CD4-positive, alpha-beta T cell treated with Interleukin-15 for 1 hour (primary cell): ENCODE measurements around the gene CHRNB1.

Experiments
- DNase-seq: peaks from one replicate; pipeline ENCODE4 v3.0.0-alpha.2; 2020

The CHRNB1 gene, protein sequence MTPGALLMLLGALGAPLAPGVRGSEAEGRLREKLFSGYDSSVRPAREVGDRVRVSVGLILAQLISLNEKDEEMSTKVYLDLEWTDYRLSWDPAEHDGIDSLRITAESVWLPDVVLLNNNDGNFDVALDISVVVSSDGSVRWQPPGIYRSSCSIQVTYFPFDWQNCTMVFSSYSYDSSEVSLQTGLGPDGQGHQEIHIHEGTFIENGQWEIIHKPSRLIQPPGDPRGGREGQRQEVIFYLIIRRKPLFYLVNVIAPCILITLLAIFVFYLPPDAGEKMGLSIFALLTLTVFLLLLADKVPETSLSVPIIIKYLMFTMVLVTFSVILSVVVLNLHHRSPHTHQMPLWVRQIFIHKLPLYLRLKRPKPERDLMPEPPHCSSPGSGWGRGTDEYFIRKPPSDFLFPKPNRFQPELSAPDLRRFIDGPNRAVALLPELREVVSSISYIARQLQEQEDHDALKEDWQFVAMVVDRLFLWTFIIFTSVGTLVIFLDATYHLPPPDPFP

DNA sequence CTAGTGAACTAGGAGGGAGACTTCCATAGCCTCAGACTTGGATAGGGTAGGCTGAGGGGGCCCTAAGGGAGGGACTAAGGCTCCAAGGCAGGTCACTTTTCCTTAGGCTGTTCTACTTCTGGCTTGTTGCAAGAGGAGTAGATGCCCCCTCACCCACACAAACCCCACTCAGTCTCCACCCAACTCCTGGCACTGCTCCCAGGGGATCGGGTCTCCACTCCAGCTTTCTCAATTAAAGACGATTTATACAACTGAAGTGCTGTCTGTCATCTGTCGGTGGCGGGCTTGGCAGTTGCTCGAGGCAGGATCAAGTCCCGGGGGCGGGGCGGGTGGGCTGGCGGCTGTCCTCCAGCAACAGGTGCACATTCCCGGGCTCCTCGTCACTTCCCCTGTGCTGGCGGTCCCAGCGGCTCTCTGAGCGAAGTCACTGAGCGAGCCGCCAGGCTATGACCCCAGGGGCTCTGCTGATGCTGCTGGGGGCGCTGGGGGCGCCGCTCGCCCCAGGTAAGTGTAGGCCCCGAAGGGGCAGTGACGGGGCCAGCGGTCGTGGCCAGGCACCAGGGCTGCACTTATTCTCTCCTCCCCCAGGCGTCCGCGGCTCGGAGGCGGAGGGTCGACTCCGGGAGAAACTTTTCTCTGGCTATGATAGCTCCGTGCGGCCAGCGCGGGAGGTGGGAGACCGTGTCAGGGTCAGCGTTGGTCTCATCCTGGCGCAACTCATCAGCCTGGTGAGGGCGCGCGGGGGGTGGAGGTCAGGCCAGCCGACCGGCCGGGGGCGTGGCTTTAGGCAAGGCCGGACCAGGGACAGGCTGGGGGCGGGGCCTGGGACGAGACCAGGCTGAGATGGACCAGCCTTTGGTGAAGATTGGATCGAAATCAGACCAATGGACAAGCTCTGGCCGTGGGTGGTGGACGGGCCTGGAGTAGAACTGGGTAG, at the start of gene CHRNB1:
CHRNB1 (plus strand) TSS at position 380 of the 937 bp plus-strand sequence; CDS start at position 447, 67 bp downstream.
- peak; percentile 61 for DNase-seq

DNA sequence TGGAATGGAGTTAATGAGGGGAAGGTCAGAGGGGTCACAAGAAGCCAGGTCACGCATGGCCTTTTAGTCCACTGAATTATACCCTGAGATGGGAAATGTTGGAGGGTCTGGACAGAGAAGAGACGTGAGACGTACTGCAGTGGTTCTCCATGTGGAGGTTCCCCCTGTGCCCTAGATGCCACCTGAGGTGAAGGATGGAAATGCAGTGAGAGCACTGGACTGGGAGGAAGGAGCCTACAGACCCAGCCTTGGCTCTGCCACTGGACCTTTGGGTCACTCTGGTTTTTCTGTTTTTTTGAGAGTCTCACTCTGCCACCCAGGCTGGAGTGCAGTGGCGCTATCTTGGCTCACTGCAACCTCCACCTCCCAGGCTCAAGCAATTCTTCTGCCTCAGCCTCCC, 48.7 kb upstream of the CHRNB1 start:
- DNase-seq: no peak

DNA sequence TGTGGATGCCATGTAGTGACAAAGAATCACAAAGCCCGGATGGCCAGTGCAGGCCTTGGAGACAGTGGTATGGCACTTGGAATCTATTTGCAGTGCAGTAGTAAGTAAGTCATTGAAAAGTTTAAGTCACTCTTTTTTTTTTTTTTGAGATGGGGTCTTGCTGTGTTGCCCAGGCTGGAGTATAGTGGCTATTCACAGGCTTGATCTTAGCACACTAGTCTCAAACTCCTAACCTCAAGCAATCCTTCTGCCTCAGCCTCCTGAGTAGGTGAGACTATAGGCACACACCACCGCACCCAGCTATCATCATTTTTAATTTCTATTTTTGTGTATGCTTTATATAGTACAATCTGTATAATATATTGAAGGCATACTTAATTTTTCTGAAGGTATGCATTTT, 46.2 kb upstream of the CHRNB1 start:
- DNase-seq: no peak

DNA sequence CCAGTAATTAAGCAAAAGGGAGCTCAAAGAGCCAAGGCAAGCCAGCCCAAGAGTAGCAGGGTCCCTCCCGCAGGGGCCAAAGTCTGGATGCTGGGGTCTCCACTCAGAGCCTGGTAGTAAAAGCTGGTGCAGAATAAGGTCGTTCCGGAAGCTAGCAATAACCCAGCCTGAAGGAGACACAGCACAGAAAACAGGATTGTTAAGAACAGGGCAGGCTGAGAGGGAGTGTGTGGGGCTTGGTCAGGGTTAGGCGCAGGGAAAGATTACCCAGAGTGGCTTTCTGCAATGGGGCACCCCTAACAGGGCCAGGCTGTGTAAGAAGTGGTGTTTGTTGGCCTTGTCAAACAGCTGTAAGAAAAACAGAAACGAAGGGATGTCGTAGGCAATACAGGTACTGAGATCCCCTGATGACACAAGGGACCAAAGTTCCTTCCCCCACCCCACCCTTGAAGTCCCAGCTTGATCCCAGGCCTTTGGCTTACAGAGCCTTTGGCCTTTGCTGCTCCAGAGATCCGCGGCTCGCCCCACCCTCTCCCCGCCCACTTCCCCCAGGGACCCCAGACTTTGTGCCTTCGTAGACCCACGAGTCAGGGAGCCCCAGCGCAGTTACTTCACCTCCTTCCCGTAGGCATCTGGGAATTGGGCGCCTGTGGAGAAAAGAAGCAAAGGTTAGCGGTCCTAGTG, 41.7 kb upstream of the CHRNB1 start:
- DNase-seq: no peak

DNA sequence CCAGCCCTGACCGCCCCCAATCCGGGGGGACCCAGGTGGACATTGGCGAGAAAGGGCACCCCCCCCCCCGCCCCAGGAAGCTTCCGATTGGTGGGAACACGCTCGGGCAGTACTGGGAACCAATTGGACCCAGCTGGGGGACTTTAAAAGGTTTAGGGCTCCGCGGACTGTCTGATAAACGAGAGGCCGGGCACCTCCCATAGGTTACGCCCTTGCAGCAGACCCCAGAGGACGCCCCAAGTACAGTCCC, 41.2 kb upstream of the CHRNB1 start:
- DNase-seq: no peak

DNA sequence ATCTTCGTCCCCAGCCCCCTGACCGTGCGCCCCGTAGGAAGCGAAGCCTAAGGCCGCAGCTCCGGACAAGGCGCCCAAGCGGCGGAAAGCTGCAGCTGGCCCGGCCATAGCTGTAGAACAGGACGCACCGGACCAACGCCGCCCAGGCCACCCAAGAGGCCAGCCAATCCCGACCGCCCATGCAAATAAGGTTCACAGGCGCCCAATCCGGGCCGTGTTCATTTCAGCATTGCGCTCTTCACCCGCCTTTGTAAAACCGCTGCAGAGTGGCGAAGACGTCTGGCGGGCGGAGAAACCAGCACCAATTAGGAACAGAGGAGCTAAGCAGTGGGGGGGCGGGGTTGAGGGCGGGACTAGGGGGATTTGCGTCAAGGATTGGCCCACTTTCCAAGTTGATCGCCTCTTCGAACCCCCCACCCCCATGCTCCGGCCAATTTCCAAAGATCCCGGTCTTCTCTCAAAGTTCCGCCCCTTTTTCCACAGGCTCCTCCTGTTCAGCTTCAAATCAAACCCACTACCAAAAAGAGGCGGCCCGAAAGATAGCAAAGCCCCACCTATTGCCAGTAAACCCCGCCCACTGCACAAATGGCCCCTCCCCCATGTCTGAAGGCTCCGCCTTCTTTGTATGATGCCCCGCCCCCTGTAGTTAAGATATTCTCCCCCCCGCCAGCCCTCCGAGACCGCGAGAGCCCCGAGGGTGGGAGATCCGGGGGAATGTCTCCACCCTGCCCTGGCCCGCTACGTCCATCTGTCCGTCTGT, 40.7 kb upstream of the CHRNB1 start, which contains the start of gene TMEM256:
TMEM256 (minus strand) TSS at position 121 of the 760 bp plus-strand sequence; CDS start at position 108, 13 bp downstream.
- DNase-seq: peak; percentile 97

DNA sequence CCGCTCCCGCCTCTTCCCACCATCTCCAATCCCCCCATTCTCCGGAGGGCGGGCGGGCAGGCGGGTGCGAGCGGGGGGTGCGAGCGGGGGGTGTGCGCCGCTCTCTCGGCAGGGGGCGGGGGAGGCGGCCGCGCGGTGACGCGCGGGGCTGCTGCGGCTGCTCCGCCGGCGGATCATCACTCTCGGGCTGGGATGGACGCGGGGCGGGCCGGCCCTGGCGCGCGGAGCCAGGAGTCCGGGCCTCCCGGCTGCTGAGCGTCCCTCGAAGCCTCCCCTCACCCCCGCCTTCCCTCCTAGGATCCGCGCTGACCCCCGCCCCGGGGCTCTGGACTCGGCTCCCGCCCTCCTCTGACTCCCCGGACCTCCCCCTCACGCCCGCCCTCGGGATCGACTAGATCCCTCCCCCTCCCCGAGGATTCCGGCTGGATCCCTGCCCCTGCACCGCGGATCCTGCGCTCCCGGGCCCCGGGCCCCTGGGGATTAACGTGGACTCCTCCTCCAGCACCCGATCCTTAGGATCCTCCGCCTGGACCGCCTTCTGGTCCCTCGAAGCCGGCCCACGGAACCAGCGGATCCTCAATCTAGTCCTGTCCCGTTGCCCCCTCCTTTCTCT, 40.0 kb upstream of the CHRNB1 start:
- peak; percentile 75 for DNase-seq

DNA sequence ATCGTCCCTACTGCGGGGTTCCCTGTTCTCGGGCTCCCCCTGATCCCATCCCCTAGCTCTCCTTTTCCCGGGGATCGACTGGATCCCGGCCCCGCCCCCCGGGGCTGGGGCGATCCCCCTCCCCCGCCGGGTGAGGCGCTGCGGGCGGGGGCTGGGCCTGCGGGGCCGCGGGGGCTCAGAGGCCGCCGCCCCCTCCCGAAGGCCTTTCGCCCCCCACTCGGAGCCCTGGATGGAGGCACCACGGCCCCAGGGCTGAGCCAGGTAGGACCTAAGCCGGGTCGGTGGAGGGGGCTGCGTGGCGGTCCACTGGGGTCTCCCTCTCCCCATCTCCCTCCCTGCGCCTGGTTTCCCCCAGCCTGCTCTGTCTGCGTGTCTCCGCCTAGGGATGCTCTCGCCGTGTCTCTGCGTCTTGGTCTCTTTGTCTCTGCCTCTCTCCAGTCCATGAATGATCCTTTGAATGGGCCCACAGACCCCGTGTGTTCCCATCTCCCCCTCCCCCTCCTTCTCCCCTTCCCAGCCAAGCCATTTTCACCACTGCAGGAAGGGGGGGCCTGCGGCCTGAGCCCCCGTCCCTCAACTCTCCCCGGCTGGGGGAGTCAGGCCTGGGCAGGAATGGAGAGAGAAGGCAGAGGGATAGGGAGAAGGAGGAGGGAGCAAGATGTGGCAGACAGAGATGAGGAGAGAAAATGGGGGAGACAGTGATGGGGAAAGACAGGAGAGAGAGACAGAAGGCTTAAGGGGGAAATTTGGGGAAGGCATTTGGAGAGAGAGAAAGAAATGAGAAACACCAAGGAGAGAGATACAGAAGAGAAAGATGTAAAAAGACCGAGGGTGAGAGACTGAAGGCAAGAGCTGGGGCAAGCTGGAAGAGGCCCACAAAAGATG, 39.3 kb upstream of the CHRNB1 start:
- no peak for DNase-seq

DNA sequence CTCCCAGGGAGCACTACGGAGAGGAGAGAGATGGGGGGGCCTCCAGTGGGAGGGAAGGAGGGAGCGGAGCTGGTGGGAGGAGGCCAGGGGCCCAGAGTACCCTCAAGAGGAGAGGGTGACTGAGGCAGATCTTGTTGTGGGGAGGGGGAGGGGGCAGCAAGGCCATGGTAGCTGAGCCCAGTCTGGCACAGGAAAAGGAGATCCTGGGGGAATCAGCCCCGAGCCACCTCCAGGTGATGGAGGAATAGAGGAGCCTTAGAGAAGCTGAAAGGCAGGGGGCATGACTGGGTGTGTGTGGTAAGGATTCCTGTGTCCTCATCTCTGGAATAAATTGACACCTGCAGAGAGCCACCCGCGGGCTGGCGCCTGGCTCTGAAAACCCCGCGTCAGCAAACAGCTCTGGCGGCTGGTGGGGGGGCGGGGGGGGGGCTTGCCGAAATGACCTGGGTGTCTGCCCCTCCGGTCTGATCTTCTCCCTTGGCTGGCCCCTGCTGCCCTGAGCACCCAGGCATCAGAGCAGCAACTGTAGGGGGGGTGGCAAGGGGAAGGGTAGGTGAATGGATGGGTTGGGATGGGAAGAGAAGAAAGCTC, 38.5 kb upstream of the CHRNB1 start:
- DNase-seq: no peak

DNA sequence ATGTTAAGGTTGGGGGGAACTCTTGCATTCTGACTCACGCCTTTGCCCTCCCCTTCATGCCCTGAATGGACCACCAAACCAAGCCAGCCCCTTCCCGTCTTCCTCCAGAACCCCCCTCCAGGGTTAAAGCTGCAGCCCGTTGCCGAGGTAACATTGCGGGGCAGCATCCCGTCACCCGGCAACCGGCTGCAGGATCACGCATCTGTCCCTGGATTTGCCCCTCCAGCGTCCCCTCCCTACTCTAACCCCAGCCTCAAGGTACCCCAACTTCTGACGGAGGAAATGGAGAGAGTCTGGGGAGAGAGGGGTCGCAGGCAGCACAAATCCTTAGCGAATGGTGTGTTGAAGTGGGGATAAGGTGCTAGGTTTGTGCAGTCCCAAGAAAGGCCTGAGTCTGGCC, 37.8 kb upstream of the CHRNB1 start:
- DNase-seq: no peak

DNA sequence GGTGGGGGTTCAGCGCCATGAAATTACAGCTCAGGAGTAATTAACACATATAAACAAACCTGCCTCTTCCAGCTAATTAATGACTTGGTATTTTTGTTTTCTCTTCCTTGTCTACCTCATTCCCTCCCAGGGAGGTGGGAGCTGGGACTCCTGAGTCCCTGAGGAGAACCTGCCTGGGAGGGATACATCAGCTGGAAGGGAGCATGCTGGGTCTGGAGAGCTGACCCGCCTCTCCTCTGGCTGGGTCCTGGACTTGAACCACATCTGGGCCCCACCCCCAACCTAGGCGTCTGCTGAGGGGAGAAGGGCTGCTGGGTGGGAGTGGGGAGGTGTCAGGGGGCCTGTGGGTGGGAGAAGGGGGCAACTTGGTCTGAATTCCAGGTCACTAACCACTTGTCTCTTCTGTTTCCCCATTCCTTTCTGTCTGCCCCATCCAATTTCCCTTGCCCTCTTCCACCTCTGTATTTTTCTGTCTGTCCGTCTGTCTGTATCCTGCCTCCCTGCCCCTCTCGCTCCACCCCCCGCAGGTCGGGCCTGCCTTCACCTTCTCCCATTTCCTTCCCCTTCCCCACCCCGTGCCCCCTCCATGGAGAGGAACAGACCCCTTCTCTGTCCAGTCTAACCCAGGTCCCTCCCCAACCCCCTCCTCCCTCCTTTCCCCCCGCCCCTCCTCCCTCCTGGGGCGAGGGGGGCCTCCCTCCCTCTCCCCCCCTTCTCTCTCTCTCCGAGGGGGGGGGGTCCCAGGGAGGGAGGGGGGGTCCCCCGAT, 37.2 kb upstream of the CHRNB1 start, which contains the start of gene NLGN2:
NLGN2 (plus strand) TSS at position 361 of the 767 bp plus-strand sequence. CDS start 411 bp downstream, outside the sequence.
- DNase-seq: no peak

DNA sequence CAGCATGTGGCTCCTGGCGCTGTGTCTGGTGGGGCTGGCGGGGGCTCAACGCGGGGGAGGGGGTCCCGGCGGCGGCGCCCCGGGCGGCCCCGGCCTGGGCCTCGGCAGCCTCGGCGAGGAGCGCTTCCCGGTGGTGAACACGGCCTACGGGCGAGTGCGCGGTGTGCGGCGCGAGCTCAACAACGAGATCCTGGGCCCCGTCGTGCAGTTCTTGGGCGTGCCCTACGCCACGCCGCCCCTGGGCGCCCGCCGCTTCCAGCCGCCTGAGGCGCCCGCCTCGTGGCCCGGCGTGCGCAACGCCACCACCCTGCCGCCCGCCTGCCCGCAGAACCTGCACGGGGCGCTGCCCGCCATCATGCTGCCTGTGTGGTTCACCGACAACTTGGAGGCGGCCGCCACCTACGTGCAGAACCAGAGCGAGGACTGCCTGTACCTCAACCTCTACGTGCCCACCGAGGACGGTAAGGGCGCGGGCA, 36.6 kb upstream of the CHRNB1 start:
- peak; percentile 44 for DNase-seq

DNA sequence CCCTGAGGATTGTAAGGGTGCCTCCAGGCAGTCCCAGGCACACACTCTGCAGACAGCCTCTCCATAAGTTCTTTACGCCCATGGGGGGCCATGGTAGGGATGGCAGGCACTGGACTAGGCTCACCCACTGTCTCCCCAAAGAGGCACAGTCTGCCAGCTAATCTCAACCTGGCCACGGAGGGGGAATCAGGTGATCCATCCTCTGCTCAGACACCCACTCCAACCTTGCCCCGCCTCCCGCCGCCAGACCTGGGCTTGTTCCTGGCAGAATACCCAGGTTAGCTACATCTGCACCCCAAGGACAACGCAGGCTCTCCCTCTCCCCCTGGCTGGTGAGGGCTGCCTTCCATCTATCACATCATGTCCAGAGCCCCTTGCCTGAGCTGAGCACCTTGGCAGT, 36.0 kb upstream of the CHRNB1 start:
- no peak for DNase-seq

DNA sequence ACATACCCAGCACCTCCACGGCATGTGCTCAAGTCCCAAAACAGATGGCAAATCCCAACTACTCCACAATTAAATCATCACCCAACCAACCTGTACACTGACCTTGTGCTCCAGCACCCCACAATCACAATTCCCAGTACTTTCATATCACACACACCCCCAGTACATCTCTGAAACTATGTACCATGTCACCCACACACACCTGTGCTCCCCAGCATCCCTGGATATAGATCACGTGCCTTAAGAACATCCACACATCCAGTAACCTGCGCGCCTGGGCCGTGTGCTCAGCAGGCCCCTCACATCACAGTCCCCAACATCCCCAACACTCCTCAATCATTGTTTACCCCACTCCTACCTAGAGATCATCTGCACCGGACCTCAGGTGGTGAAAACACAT, 35.1 kb upstream of the CHRNB1 start:
- no peak for DNase-seq

DNA sequence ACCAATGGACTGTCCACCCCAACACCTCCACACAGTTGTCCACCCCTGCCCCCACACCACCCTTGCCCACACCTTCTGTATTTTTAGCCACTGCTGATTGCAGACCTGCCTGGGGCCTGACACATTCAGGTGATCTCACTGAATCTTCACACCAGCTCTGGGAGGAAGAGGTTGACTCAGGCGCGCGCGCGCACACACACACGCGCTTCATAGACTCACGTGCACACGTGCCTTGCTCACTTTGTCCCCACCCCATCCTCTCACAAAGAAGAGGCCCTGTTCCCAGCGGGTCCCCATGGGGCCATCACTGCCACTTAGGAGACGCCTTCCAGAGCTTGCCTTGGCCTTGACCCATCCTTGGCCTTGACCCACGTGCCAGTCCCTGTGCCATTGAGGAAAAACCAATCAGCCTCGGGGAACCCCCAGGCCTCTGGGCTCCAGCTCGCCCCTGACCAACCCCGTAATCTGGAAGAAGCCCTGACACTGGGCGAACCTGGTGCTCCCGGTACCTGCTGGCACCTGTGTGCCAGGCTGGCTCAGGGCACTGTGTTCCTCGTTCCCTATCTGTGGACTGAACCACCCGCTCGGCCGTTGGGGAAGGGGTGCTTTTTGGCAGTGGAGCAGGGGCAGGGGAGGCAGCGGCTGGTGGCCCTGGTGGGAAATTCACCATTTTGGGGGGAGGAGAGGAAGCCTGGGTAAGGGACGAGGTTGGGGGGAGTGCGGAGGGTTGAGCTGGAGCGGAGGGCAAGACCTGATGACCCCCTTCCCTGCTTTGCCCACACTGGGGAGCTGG, 34.0 kb upstream of the CHRNB1 start:
- DNase-seq: no peak

DNA sequence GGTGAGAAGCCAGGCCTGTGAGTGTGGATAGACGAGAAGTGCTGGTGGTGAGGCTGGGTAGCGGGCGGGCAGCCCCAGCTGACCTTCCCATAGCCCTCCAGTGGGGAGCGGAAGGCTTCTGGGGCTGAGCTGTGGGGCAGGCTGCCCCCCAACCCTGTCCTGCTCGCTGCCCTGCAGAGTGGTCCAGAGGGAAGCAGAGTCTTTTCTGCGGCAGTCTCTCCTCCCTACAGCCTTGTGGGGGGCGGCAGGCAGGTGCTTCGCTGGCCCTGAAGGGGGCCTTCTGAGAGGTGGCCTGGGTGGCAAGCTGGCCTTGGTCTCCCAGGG, 33.5 kb upstream of the CHRNB1 start:
- DNase-seq: no peak

DNA sequence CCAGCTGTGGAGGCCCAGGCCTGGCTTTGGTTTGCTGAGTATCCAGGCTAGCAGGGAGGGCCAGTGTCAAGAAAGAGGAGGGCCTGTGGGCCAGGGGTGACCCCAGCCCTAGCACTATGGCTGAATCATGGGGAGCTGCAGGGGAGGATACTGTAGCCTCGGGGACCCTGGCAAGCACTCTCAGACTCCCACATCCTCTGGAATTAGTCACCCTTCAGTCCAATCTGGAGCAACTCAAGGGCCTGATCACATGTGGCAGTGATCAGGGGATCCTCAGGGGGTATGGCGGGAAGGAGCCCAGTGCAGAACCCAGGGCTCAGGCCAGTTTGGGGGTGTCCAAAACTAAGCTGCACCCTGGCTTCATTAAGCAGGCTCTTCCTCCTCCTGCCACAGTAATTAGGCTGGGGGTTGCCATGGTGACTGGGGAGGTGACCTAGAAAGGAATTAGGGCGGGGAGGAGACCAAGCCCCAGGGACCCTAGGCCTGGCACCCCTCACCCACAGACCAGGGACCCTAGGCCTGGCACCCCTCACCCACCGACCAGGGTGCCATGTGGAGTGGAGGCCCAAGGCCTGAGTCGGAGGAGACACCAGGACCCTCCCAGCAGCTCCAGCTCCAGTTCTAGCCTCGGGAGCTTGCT, 31.4 kb upstream of the CHRNB1 start:
- no peak for DNase-seq

DNA sequence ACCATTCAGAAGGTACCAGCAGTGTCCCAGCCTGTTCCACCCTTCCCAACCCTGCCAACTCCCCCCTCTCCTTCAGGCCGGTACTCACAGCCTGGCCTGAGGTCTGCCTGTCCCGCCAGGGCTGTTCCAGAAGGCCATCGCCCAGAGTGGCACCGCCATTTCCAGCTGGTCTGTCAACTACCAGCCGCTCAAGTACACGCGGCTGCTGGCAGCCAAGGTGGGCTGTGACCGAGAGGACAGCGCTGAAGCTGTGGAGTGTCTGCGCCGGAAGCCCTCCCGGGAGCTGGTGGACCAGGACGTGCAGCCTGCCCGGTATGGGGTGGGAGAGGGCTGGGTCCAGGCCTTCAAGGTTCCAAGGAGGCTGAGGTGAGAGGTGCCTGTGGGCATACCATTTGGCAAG, 30.0 kb upstream of the CHRNB1 start:
- DNase-seq: no peak
